ENCODE measurements around the gene MYOM1. TPM values are rescaled to one million over a fixed set of nuclear protein-coding genes. Genes with fewer than 3 reads are reported as not detected.

MYOM1 gene
- total and polyA plus RNA-seq, 10 donors = 1.2 to 6.2 (median 2.0) TPM

- H3K27ac ChIP-seq = no peak overlapping the region
- intact Hi-C loops (cut with DNase I; ENCODE audit: low total_unique reads) = loop anchor here (10.0 kb wide), 2 partner anchors 91 to 219 kb away; partner anchors contain the start of gene MYL12A
- H3K36me3 ChIP-seq = no peaks in the 10 kb centered on the region
- H3K9me3 ChIP-seq = no peaks in the 10 kb centered on the region
- no peak for TF ChIP-seq POLR2AphosphoS5 (IDR thresholded peaks at IDR 0.05)
- no peak for TF ChIP-seq POLR2A (IDR thresholded peaks at IDR 0.05)
- TF ChIP-seq, protein P1, sequence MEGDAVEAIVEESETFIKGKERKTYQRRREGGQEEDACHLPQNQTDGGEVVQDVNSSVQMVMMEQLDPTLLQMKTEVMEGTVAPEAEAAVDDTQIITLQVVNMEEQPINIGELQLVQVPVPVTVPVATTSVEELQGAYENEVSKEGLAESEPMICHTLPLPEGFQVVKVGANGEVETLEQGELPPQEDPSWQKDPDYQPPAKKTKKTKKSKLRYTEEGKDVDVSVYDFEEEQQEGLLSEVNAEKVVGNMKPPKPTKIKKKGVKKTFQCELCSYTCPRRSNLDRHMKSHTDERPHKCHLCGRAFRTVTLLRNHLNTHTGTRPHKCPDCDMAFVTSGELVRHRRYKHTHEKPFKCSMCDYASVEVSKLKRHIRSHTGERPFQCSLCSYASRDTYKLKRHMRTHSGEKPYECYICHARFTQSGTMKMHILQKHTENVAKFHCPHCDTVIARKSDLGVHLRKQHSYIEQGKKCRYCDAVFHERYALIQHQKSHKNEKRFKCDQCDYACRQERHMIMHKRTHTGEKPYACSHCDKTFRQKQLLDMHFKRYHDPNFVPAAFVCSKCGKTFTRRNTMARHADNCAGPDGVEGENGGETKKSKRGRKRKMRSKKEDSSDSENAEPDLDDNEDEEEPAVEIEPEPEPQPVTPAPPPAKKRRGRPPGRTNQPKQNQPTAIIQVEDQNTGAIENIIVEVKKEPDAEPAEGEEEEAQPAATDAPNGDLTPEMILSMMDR (IDR thresholded peaks at IDR 0.05 in 8 of 11, conservative IDR thresholded peaks at IDR 0.05 in 3 of 11) = no peak
- 88 to 99% (median 95%) methylated on average over 2 of the region's 2 CpGs for WGBS, 5 donors
- DNase-seq = no peak
- H3K27me3 ChIP-seq (replicated peaks in 1 of 7) = no peaks in the 10 kb centered on the region
- peaks cover 0 to 26% (median 3%) of the 10 kb centered on the region in 6 donors for H3K4me1 ChIP-seq
- H3K4me3 ChIP-seq = no peak overlapping the region
These were observed 65.6 kb downstream of the MYOM1 start for GRCh38 chr18:3154214-3154613.

GRCh38 chr18:3153107-3153704 lies 66.6 kb downstream of the MYOM1 start:
- no peak for DNase-seq
- Histone ChIP-seq H3K27ac (peak overlapping the region in 1 of 8 donors; percentile 36), H3K36me3 (no peaks in the 10 kb centered on the region), H3K9me3 (no peaks in the 10 kb centered on the region), H3K4me1 (peaks cover 0 to 26% (median 3%) of the 10 kb centered on the region in 6 donors), H3K4me3 (no peak overlapping the region), H3K27me3 (replicated peaks in 1 of 7) (no peaks in the 10 kb centered on the region)
- 67 to 79% (median 77%) methylated on average over 8 of the region's 8 CpGs for WGBS, 5 donors
- intact Hi-C loops (cut with DNase I; ENCODE audit: low total_unique reads) = loop anchor here (10.0 kb wide), 2 partner anchors 92 to 218 kb away; partner anchors contain the start of gene MYL12A
- TF ChIP-seq, protein P1 (IDR thresholded peaks at IDR 0.05 in 8 of 11, conservative IDR thresholded peaks at IDR 0.05 in 3 of 11) = no peak
- TF ChIP-seq POLR2A (IDR thresholded peaks at IDR 0.05) (no peak), POLR2AphosphoS5 (IDR thresholded peaks at IDR 0.05) (no peak)

DNA sequence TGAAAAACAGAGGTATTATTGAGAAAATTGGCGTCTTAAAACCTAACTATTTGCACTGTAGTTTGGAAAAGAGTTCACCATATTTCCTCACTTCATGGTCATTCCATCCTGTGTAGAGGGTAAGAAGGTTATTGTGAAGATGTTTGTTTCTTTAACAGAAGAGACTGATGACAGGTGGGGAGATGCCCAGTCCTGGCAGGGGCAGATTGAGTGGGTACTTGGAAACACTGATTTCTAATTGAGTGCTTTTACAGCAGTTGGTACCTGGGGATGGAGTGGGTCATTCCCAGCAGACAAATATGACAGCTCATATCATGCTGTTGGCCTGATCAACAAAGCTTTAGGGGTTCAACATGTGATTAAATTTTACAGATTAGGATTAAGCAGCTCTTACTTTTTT lies 67.5 kb downstream of the MYOM1 start:
- Histone ChIP-seq H3K36me3 (no peaks in the 10 kb centered on the region), H3K4me3 (no peak overlapping the region), H3K27me3 (replicated peaks in 1 of 7) (no peaks in the 10 kb centered on the region), H3K4me1 (peaks cover 0 to 26% (median 3%) of the 10 kb centered on the region in 6 donors), H3K27ac (no peak overlapping the region), H3K9me3 (no peaks in the 10 kb centered on the region)
- intact Hi-C loops (cut with DNase I; ENCODE audit: low total_unique reads) = loop anchor here (10.0 kb wide), 2 partner anchors 93 to 217 kb away; partner anchors contain the start of gene MYL12A
- 61 to 100% (median 94%) methylated on average over 1 of the region's 1 CpG for WGBS, 5 donors
- TF ChIP-seq, protein P1 (IDR thresholded peaks at IDR 0.05 in 8 of 11, conservative IDR thresholded peaks at IDR 0.05 in 3 of 11) = no peak
- DNase-seq = no peak

GRCh38 chr18:3151399-3152264 lies 68.1 kb downstream of the MYOM1 start:
- no peaks in the 10 kb centered on the region for H3K27me3 ChIP-seq (replicated peaks in 1 of 7)
- DNase-seq = no peak
- no peaks in the 10 kb centered on the region for H3K36me3 ChIP-seq
- WGBS, 5 donors = 54 to 58% (median 56%) methylated on average over 18 of the region's 18 CpGs
- no peaks in the 10 kb centered on the region for H3K9me3 ChIP-seq
- no peak overlapping the region for H3K27ac ChIP-seq
- intact Hi-C loops (cut with DNase I; ENCODE audit: low total_unique reads) = loop anchor here (10.0 kb wide), 2 partner anchors 93 to 217 kb away; partner anchors contain the start of gene MYL12A
- no peak overlapping the region for H3K4me3 ChIP-seq
- TF ChIP-seq POLR2A (IDR thresholded peaks at IDR 0.05) = no peak
- TF ChIP-seq, protein P1 (IDR thresholded peaks at IDR 0.05 in 8 of 11, conservative IDR thresholded peaks at IDR 0.05 in 3 of 11) = peak; percentile 43 to 85 (median 69)
- peaks cover 0 to 21% (median 3%) of the 10 kb centered on the region in 6 donors for H3K4me1 ChIP-seq

All from spleen (tissue), 11 donors.